Stimulated activated CD4-positive, alpha-beta T cell treated with anti-CD3 and anti-CD28 coated beads, Interleukin-4, amount 100 ng/mL, for 4 hours (primary cell): ENCODE results near the gene RTN4RL1.
"Not testable (repeated sequence)": the region's sequence is repeated elsewhere in the genome, so short reads cannot be mapped to it uniquely, and the experiment has no call there.

ENCODE experiments used
- DNase-seq, 2 experiments: peaks; one replicate each; pipeline ENCODE4 v3.0.0-alpha.2; 2020

Gene RTN4RL1

GRCh38 chr17:1997927-1998742 lies 27.0 kb downstream of the RTN4RL1 start:
- no peak for DNase-seq

GRCh38 chr17:1997289-1997926 lies 27.7 kb downstream of the RTN4RL1 start:
- DNase-seq, result no peak

- no peak for DNase-seq
These were observed 28.3 kb downstream of the RTN4RL1 start for GRCh38 chr17:1996800-1997288.

GRCh38 chr17:1995907-1996799 lies 29.0 kb downstream of the RTN4RL1 start:
- no peak for DNase-seq

- no peak for DNase-seq
These were observed 29.7 kb downstream of the RTN4RL1 start for GRCh38 chr17:1995321-1995892.

GRCh38 chr17:1994707-1995106 lies 30.4 kb downstream of the RTN4RL1 start:
- DNase-seq, result no peak

- no peak for DNase-seq
These were observed 32.6 kb downstream of the RTN4RL1 start for GRCh38 chr17:1992541-1992940.

GRCh38 chr17:1989135-1989534 lies 36.0 kb downstream of the RTN4RL1 start:
- no peak for DNase-seq

GRCh38 chr17:1986783-1987451 lies 38.2 kb downstream of the RTN4RL1 start:
- DNase-seq, result no peak

- no peak for DNase-seq
These were observed 39.4 kb downstream of the RTN4RL1 start for GRCh38 chr17:1985686-1986085.

GRCh38 chr17:1985093-1985492 lies 40.0 kb downstream of the RTN4RL1 start:
- DNase-seq, result no peak

GRCh38 chr17:1982793-1983366 lies 42.3 kb downstream of the RTN4RL1 start:
- not testable (repeated sequence) for DNase-seq

- no peak for DNase-seq
These were observed 44.4 kb downstream of the RTN4RL1 start for GRCh38 chr17:1980665-1981250.

GRCh38 chr17:1979182-1979985 lies 45.8 kb downstream of the RTN4RL1 start:
- no peak for DNase-seq

GRCh38 chr17:1978396-1978949 lies 46.7 kb downstream of the RTN4RL1 start:
- no peak for DNase-seq

- no peak for DNase-seq
These were observed 47.3 kb downstream of the RTN4RL1 start for GRCh38 chr17:1977583-1978395.

- DNase-seq, result no peak
These were observed 48.5 kb downstream of the RTN4RL1 start for GRCh38 chr17:1976683-1977064.

- DNase-seq, result no peak
These were observed 49.0 kb downstream of the RTN4RL1 start for GRCh38 chr17:1976000-1976682.

GRCh38 chr17:1975573-1975972 lies 49.6 kb downstream of the RTN4RL1 start:
- DNase-seq, result no peak
